NCI-H82 (cell line): ENCODE measurements around the gene TLE1.
"Not testable (repeated sequence)": the region's sequence is repeated elsewhere in the genome, so short reads cannot be mapped to it uniquely, and the experiment has no call there.

Source experiments
- DNase-seq: peaks from one replicate; lab custom pipeline; 2025; lab: John Stamatoyannopoulos, UW

Gene TLE1

GRCh38 chr9:81621785-81622259 lies 67.5 kb downstream of the TLE1 start:
- peak; percentile 29 for DNase-seq

GRCh38 chr9:81621118-81621517 lies 68.2 kb downstream of the TLE1 start:
- no peak for DNase-seq

GRCh38 chr9:81620002-81620390 lies 69.4 kb downstream of the TLE1 start:
- DNase-seq = no peak

- DNase-seq = no peak
Observed at GRCh38 chr9:81619353-81620001, 69.9 kb downstream of the TLE1 start.

DNA sequence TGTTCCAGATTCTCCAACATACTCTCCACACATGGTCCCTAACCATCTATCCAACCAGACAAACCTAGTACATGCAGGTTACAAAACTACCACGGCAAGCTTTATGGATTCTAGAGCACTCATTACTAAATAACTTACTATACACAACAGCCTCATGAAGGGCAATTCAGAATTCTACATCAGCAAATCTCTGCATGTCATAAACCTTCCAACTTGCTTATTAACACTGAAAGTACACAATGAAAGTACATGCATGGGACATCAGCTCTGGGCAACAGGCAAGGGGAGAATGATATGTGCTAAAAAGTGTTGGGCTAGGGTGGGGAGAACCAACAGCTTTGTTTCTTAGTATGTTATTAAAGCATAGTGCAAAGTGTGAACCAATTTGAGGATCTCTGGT lies 70.4 kb downstream of the TLE1 start:
- DNase-seq = no peak

- no peak for DNase-seq
Observed at GRCh38 chr9:81616141-81616540, 73.2 kb downstream of the TLE1 start.

DNA sequence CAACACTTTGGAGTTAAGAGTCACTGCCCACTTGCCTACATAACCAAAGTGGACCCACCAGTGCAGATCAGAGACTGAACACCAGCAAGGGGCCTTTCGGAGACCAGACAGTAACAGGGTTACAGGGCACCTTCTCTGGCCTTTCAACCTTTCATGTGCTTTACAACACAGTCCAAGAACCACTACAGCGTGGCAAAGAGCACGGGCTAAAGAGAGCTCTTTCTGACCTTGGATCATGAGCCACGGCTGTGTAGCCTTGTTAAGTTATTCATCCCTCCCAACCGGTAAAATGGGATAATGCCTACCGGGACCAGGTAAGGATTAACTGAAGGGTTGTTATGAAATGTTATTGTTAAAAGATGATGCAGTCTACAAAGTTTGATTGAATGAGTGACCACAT lies 75.0 kb downstream of the TLE1 start:
- no peak for DNase-seq

- no peak for DNase-seq
Observed at GRCh38 chr9:81613002-81613812, 76.1 kb downstream of the TLE1 start.

DNA sequence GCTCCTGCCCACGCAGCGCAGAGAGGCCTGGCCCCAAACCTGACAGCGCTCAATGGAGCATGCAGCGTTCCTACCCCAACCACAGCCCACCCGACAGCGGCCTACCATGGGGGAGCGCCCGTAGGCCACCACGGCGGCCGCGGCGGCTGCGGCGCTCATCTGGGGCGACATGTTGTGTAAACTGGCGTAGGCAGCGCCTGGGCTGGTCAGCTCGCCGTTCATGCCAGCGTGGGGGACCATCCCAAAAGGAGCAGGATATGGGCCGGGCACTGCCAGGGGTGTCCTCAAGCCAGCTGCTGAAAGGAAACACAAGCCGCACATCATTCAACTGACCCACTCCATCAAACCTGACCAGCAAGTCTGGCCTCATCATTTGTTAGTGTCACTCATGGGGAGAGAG lies 77.7 kb downstream of the TLE1 start:
- DNase-seq = no peak

DNA sequence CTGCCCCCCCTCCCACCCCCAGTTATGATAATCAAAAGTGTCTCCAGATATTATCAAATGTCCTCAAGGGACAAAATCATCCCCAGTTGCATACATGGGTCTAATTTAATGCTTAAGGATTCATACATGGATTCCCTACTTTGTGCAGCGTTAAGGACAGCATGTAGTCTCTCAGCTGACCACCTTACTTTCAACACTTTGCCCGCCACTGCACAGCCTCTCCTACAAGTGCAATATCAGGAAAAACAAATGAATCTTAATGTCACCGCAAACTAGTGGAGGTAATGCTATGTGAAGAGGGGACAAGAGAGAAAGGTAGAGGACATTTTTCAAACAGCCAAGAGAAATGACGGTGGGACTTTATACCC lies 78.6 kb downstream of the TLE1 start:
- DNase-seq = no peak

DNA sequence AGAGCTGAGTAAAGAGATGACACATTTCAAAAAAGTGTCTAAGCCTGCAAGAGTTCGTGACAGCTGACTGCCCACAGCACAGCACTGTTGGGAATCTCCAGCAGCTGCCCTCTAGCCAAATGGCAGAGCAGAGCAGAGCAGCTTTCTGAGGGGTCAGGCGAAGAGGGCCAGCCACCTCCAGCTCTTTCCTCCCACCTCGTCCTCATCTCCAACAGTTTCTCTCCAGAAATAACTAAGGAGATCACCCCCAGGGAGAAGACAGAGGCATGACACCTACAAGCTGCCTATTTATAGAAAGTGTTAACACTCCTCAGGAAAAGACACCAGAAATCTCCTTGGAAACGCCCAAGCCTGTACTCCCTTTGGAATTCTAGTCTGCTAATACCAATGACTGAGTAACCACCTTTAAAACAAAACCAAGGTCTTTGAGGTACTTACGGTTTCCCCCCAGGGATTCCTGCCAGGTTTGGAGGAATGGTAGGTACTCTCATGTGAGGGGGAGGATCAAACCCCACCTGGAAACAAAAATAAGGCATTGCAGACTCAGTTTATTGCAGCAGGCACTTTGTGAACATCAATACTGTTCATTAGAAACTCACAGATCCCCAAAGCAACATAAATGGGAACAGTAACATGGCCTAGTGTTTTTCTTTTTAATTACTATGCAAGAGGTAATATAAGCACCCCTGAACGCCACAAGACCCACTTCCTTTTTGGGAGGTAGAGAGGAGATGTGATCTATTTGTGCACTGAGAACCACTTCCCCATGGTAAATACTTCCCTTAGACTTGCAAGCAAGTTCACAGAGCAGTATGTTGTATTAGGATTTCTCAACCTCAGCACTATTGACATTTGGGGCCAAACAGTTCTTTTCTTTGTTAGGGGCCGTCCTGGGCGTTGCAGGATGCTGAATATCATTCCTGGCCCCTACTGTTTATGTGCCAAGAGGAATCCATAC lies 79.3 kb downstream of the TLE1 start:
- no peak for DNase-seq

GRCh38 chr9:81608289-81608657 lies 81.1 kb downstream of the TLE1 start:
- DNase-seq = no peak

DNA sequence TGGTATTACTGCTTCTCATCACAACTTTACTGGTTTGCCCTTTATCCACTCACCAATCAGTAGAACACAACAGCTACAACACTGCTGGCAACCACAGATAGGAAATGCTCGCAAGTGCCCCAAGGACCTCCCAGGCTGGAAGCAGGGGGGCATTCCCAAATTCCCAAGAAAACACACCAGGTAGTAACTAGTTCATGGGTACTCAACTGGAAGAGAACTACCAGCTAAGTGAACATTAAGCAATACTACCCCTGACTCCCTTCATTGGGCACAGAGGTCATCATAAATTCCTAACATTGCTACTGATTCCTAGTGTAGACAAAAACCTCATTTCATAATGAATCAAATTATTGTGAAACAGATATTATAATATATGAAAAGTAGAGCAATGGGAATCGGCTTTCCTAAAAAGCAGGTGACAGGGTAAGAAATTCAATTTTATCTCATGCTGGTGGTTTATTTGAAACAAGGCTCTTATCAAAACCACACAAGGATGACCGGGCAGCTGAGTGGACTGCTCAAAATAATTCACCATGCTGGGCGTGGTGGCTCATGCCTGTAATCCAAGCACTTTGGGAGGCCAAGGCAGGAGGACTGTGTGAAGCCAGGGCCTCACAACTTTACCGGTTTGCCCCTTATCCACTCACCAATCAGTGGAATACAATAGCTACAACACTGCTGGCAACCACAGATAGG lies 81.6 kb downstream of the TLE1 start:
- DNase-seq = no peak

DNA sequence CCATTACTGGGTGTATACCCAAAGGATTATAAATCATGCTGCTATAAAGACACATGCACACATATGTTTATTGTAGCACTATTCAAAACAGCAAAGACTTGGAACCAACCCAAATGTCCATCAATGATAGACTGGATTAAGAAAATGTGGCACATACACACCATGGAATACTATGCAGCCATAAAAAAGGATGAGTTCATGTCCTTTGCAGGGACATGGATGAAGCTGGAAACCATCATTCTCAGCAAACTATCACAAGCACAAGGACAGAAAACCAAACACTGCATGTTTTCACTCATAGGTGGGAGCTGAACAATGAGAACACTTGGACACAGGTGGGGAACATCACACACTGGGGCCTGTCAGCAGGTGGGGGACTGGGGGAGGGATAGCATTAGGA lies 83.1 kb downstream of the TLE1 start:
- not testable (repeated sequence) for DNase-seq

- no peak for DNase-seq
Observed at GRCh38 chr9:81605170-81605670, 84.1 kb downstream of the TLE1 start.

DNA sequence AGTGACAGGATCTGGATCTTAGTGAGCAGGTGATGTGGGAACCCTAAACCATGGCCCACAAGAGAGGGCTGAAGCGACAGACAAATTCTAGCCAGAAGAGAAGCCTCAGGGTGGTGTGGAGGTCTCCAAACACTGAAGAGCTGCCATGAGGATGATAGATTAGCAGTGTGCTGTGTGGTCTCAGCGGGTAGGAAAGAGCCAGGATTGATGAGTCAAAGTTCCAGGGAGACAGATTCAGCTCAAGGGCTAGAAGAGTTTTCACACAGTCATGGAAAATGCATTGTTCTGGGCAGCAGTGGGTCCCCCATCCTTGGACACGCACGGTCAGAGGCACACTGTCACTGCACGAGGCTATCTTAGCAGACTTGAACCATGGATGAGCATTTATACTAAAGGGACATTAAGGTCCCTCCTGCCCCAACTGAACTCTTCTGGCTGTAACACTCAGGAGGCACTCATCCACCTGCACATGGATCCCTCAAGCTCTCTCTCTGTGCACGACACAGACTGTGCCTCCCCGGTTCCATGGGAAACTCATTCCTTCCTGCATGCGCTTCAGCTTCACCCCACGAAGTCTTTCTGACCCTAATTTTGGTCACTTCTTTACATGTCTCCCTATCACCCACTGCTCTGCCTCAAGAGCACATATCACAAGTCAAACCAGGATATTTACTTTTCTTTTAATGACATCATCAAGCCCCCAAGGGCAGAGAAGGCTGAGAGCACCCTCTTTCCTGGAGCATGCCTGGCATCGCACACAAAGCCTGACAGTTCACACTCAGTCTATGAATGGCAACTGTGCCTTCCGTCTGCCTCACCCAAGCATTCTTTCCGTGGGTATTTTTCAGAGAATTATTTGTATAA lies 84.8 kb downstream of the TLE1 start:
- no peak for DNase-seq

DNA sequence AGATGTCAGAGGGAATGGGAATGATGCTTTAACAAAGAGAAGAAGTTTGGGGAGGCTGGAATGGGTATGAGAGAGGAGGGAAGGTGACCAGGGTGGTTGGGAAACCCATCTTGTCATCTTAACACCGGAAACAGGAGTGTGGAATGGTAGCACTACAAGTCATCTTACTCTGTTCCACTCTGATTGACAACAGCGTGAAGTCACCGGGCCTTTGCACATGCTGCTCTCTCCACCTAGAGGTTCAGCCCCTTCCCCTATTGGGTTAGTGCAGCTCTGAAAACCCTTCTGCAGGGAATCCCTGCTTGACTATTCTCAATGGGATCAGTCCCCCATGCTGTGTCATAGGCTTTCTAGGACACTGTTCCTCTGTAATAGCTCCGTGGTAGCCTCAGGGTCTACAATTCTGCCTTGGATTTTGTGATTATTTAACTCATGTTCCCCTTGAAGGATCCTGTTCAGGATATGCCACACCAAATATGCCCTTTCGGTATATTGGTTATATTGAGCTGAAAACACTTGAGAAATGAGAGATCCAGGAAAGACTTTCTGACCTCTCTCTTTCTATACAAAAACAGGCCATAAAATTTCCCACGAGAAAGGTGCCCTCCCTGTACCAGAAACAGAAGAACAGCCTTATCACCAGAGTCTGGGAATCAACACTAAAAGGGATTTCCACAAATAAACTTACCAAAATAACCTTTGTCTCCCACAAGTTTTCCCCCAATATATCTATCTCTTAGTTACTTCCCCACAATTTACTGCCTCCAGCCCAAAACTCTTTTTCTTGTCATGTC lies 86.3 kb downstream of the TLE1 start:
- no peak for DNase-seq

DNA sequence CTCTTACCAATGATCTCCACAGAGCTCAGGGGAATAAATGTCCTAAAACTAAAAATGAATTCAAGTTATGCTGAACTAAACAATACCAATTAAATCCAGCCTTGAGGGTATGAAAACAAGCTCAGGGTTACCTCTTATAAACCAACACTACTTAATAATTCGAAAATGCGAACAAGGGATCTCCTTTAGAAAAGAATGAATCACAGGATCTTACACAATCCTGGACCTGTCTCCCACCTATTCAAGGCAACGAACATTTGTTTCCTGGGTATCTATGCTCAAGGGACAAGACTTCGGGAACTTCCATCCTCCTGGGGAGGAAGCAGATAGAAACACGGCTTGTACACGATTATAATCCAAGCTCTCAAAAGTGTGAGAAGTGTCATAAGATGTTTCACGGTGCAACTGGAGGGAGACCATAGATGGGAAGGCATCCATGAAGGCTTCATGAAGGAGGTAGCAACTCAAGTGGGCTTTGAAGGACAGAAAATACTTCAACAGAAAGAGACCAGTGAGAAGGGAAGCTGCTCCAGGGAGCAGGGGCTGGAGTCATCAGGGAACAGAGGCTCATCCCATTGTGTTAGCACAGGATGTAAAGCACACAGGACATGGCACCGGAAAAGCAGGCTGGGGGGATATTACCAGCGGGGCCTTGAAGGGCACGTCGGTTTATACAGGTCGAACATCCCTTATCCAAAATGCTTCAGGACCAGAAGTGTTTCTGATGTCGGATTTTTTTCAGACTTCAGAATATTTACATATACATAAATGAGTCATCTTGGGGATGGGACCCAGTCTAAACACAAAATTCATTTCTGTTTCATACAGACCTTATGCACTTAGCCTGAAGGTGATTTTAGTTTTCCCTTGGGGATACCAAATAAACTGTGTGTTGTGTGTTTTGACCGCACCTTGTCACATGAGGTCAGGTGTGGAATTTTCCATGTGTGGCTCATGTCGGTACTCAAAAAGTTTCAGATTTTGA lies 87.4 kb downstream of the TLE1 start:
- no peak for DNase-seq

GRCh38 chr9:81600631-81601030 lies 88.7 kb downstream of the TLE1 start:
- DNase-seq = no peak
